Esophagus squamous epithelium (tissue), 4 donors: ENCODE measurements around the gene FOXP1.

ENCODE experiments used
- CTCF ChIP-seq, 6 experiments: fragments of 450-650 bp in 4 of 6; fragments of 200-600 bp in 2 of 6; sonication (generic) in 2 of 6; IDR thresholded peaks; one replicate each; pipeline ENCODE4 v1.5.1; 2016 to 2019; ENCODE audit warnings: antibody characterized with exemption in 6 of 6, mild to moderate bottlenecking in 4 of 6, moderate library complexity in 4 of 6
- POLR2A ChIP-seq, 4 donors: fragments of 450-650 bp; IDR thresholded peaks; one replicate each; pipeline ENCODE4 v1.6.1; 2017; ENCODE audit warnings: antibody characterized with exemption in 4 of 4, mild to moderate bottlenecking in 4 of 4, moderate library complexity in 3 of 4

DNA sequence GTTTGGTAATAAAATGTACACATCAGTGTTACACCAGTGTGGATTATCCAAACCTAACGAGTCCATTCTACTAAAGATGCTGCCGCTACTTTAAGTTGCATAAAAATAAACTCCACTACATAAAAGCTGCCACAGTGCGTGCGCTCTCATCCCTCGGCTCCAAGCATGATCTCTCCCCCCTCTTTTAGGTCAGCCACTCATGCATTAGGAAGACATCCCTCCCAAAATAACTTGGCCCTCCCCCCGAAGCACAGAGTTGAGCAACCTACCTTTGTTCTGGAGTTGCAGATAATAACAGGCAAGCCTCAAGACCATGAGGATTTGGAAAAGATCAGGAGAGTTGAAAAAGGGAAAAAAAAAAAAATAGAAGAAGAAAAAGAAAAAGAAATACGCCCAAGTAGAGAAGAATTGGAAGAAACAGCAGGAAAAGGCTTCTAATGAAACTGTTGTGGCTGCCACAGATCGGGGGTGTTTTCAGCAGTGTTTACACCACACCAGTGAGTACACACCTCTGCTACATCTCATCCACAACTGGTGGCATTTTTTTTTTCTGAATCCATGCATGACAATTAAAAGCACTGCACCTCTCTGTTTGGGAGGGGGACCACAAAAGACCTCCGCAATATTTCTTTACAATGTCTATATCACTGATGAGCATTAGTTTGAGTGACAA is 339.2 kb downstream of the FOXP1 start:
- no peak for TF ChIP-seq CTCF (IDR thresholded peaks at IDR 0.05)
- TF ChIP-seq POLR2A (IDR thresholded peaks at IDR 0.05), result peak in 1 of 4 donors; percentile 32
